ENCODE data around the gene BAZ1A.

BAZ1A gene

GRCh38 chr14:34718750-34719304 lies 156.3 kb downstream of the BAZ1A start:
- no peak for DNase-seq

GRCh38 chr14:34715127-34715863 lies 159.9 kb downstream of the BAZ1A start:
- no peak for DNase-seq

GRCh38 chr14:34714320-34715126 lies 160.6 kb downstream of the BAZ1A start, which contains the start of gene CFL2:
CFL2 (minus strand) TSS chr14:34714593; CDS start chr14:34714540, 53 bp downstream.
- peak; percentile 67 for DNase-seq

GRCh38 chr14:34713681-34714319 lies 161.4 kb downstream of the BAZ1A start:
- peak; percentile 3 for DNase-seq

GRCh38 chr14:34713122-34713680 lies 162.0 kb downstream of the BAZ1A start:
- DNase-seq, result no peak

GRCh38 chr14:34711796-34712712 lies 163.1 kb downstream of the BAZ1A start:
- no peak for DNase-seq

- DNase-seq, result no peak
Observed at GRCh38 chr14:34711169-34711568, 164.0 kb downstream of the BAZ1A start.

- DNase-seq, result no peak
Observed at GRCh38 chr14:34710744-34711143, 164.4 kb downstream of the BAZ1A start.

GRCh38 chr14:34710006-34710405 lies 165.2 kb downstream of the BAZ1A start:
- DNase-seq, result no peak

GRCh38 chr14:34707722-34708121 lies 167.4 kb downstream of the BAZ1A start:
- no peak for DNase-seq
